ENCODE measurements around the gene TSPY9.
"Not testable (repeated sequence)": the region's sequence is repeated elsewhere in the genome, so short reads cannot be mapped to it uniquely, and the experiment has no call there.

TSPY9 gene, protein sequence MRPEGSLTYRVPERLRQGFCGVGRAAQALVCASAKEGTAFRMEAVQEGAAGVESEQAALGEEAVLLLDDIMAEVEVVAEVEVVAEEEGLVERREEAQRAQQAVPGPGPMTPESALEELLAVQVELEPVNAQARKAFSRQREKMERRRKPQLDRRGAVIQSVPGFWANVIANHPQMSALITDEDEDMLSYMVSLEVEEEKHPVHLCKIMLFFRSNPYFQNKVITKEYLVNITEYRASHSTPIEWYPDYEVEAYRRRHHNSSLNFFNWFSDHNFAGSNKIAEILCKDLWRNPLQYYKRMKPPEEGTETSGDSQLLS

DNA sequence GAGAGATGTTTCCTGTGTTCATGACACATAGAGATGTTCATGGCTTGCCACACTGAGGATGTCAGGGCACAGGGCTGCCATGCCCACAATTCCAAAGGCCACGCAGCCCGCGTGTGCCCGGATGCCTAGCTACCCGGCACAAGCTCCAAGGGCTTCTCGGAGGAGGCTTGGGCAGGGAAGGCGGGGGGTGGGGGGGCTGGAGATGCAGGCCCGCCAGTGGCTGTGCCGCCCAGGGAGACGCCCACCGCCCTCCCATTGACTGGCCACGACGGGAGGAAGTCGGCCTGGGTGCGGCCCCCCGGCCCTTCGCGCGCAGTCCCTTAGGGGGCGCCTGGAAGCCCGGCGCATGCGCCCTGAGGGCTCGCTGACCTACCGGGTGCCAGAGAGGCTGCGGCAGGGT lies at the start of gene TSPY9:
Gene TSPY9, plus strand, starts transcription at position 301 of the 400 bp plus-strand sequence. Its CDS starts 46 bp downstream, at position 347.
- POLR2A ChIA-PET; DNase-seq (ENCODE audit: extremely low spot score); CTCF ChIA-PET: not testable (repeated sequence)

DNA sequence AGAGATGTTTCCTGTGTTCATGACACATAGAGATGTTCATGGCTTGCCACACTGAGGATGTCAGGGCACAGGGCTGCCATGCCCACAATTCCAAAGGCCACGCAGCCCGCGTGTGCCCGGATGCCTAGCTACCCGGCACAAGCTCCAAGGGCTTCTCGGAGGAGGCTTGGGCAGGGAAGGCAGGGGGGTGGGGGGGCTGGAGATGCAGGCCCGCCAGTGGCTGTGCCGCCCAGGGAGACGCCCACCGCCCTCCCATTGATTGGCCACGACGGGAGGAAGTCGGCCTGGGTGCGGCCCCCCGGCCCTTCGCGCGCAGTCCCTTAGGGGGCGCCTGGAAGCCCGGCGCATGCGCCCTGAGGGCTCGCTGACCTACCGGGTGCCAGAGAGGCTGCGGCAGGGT lies 20.4 kb upstream of the TSPY9 start, which contains the start of gene TSPY1:
Gene TSPY1, plus strand, starts transcription at position 301 of the 400 bp plus-strand sequence. Its CDS starts 46 bp downstream, at position 347.
- DNase-seq (ENCODE audit: extremely low spot score); POLR2A ChIA-PET; CTCF ChIA-PET: not testable (repeated sequence)

DNA sequence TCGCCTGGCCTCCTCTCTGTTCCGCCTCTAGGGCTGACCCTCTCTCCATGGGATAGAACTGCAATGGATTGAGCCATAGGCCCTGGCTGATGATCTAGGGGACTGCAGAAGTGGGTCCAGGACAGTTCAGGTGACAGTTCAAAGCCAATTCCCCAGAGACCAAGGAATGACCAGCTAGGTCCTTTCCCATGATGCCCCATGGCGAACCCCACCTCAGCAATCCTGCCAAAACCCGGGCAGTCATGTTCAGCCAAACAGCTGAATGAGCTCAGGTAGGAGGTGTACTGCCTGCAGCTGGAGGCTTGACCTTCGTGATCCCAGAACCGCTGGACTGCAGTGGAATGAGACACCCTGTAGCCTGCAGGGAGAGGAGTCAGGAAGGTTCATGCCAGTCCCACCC lies 17.3 kb downstream of the TSPY9 start:
- CTCF ChIA-PET, result not testable (repeated sequence)

DNA sequence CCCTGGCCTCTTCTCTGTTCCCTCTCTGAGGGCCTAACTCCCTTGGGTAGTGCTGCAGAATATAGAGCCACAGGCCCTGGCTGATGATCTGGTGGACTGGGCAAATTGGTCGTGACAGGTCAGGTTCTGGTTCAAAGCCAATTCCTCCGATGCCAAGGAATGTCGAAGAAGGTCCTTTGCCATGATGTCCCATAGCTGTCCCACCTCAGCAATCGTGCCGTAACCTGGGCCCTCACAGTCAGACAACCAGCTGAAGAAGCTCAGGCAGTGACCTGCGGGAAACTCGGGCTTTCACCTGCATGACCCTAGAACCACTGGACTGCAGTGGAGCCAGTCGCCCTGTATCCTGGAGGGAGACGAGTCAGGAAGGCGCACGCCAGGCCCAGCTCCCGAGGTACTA lies 29.2 kb downstream of the TSPY9 start:
- POLR2A ChIA-PET; CTCF ChIA-PET; DNase-seq (ENCODE audit: extremely low spot score): not testable (repeated sequence)

More for the DNA sequence above, 17.3 kb downstream of the TSPY9 start:
- POLR2A ChIA-PET; DNase-seq (ENCODE audit: extremely low spot score): not testable (repeated sequence)

DNA sequence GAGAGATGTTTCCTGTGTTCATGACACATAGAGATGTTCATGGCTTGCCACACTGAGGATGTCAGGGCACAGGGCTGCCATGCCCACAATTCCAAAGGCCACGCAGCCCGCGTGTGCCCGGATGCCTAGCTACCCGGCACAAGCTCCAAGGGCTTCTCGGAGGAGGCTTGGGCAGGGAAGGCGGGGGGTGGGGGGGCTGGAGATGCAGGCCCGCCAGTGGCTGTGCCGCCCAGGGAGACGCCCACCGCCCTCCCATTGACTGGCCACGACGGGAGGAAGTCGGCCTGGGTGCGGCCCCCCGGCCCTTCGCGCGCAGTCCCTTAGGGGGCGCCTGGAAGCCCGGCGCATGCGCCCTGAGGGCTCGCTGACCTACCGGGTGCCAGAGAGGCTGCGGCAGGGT lies 40.5 kb downstream of the TSPY9 start, which contains the start of gene TSPY10:
Gene TSPY10, plus strand, starts transcription at position 301 of the 400 bp plus-strand sequence. Its CDS starts 46 bp downstream, at position 347.
- POLR2A ChIA-PET; CTCF ChIA-PET; DNase-seq (ENCODE audit: extremely low spot score): not testable (repeated sequence)

All from GM10248 (cell line).